ENCODE data around the gene HELT. TPM values are rescaled to one million over a fixed set of nuclear protein-coding genes. Genes with fewer than 3 reads are reported as not detected.

Gene HELT
- total and polyA plus RNA-seq, 2 experiments from 2014 or later = not detected

- no peaks in the 10 kb centered on the region for H3K36me3 ChIP-seq
- H3K4me3 ChIP-seq = no peak overlapping the region
- H3K9me3 ChIP-seq (ENCODE audit: low read depth) = no peaks in the 10 kb centered on the region
- no peaks in the 10 kb centered on the region for H3K27me3 ChIP-seq
- peak in 1 of 2 donors; percentile 58 for DNase-seq (ENCODE audit: low read depth in 1 of 2, low spot score in 1 of 2)
- H3K4me1 ChIP-seq (ENCODE audit: low read depth) = no peaks in the 10 kb centered on the region
- no peak for TF ChIP-seq CTCF (IDR thresholded peaks at IDR 0.05; ENCODE audit: low read depth, low read length)
- no peak overlapping the region for H3K27ac ChIP-seq
Measured at GRCh38 chr4:184978211-184978610, 40.1 kb upstream of the HELT start.

- Histone ChIP-seq H3K4me3 (no peak overlapping the region), H3K36me3 (no peaks in the 10 kb centered on the region), H3K4me1 (ENCODE audit: low read depth) (no peaks in the 10 kb centered on the region), H3K27ac (no peak overlapping the region), H3K9me3 (ENCODE audit: low read depth) (no peaks in the 10 kb centered on the region), H3K27me3 (no peaks in the 10 kb centered on the region)
- TF ChIP-seq CTCF (IDR thresholded peaks at IDR 0.05; ENCODE audit: low read depth, low read length) = no peak
- DNase-seq (ENCODE audit: low read depth in 1 of 2, low spot score in 1 of 2) = no peak
Measured at GRCh38 chr4:184979461-184980124, 38.7 kb upstream of the HELT start.

- H3K9me3 ChIP-seq (ENCODE audit: low read depth) = no peaks in the 10 kb centered on the region
- no peaks in the 10 kb centered on the region for H3K4me1 ChIP-seq (ENCODE audit: low read depth)
- no peak for DNase-seq (ENCODE audit: low read depth in 1 of 2, low spot score in 1 of 2)
- H3K27me3 ChIP-seq = no peaks in the 10 kb centered on the region
- no peaks in the 10 kb centered on the region for H3K36me3 ChIP-seq
- H3K27ac ChIP-seq = no peak overlapping the region
- no peak for TF ChIP-seq CTCF (IDR thresholded peaks at IDR 0.05; ENCODE audit: low read depth, low read length)
- H3K4me3 ChIP-seq = no peak overlapping the region
Measured at GRCh38 chr4:184980261-184980660, 38.0 kb upstream of the HELT start.

GRCh38 chr4:184983672-184984356 lies 34.5 kb upstream of the HELT start:
- Histone ChIP-seq H3K4me3 (no peak overlapping the region), H3K9me3 (ENCODE audit: low read depth) (no peaks in the 10 kb centered on the region), H3K27ac (no peak overlapping the region), H3K4me1 (ENCODE audit: low read depth) (no peaks in the 10 kb centered on the region), H3K36me3 (no peaks in the 10 kb centered on the region), H3K27me3 (no peaks in the 10 kb centered on the region)
- peak; percentile 39 to 66 for DNase-seq (ENCODE audit: low read depth in 1 of 2, low spot score in 1 of 2)
- TF ChIP-seq CTCF (IDR thresholded peaks at IDR 0.05; ENCODE audit: low read depth, low read length) = peak; percentile 45

GRCh38 chr4:184987493-184988031 lies 30.7 kb upstream of the HELT start:
- H3K27ac ChIP-seq = no peak overlapping the region
- TF ChIP-seq CTCF (IDR thresholded peaks at IDR 0.05; ENCODE audit: low read depth, low read length) = no peak
- DNase-seq (ENCODE audit: low read depth in 1 of 2, low spot score in 1 of 2) = no peak

More at GRCh38 chr4:184987493-184988031, 30.7 kb upstream of the HELT start:
- no peak overlapping the region for H3K4me3 ChIP-seq
- no peaks in the 10 kb centered on the region for H3K27me3 ChIP-seq
- no peaks in the 10 kb centered on the region for H3K9me3 ChIP-seq (ENCODE audit: low read depth)
- no peaks in the 10 kb centered on the region for H3K36me3 ChIP-seq
- no peaks in the 10 kb centered on the region for H3K4me1 ChIP-seq (ENCODE audit: low read depth)

All from cardiac muscle cell (in vitro differentiated cells and primary cell).